ENCODE results near the gene TRMT2A. TPM values are rescaled to one million over a fixed set of nuclear protein-coding genes. Genes with fewer than 3 reads are reported as not detected.

Gene TRMT2A
- total RNA-seq, 4 donors from 2014 or later, result 34.0 to 36.7 (median 35.0) TPM

GRCh38 chr22:20131859-20132685 is 15.0 kb upstream of the TRMT2A start:
- no peak for DNase-seq (ENCODE audit: extremely low spot score)
- H3K9me3 ChIP-seq, result no peaks in the 10 kb centered on the region
- peak overlapping the region; percentile 69 to 99 (median 92) for H3K27ac ChIP-seq (replicated peaks in 1 of 4)
- WGBS, result 0% methylated on average over 2 of the region's 72 CpGs
- peak overlapping the region; percentile 69 to 100 (median 97) for H3K4me3 ChIP-seq
- H3K36me3 ChIP-seq, result peaks cover 0 to 11% (median 7%) of the 10 kb centered on the region in 4 donors
- intact Hi-C loops (cut with DNase I), result no loop called here
- no peak for TF ChIP-seq CTCF (IDR thresholded peaks at IDR 0.05)
- no peak for TF ChIP-seq EP300 (IDR thresholded peaks at IDR 0.05)
- TF ChIP-seq POLR2A (IDR thresholded peaks at IDR 0.05; ENCODE audit: low read depth), result no peak
- TF ChIP-seq POLR2AphosphoS5 (IDR thresholded peaks at IDR 0.05), result no peak
- peaks cover 57 to 64% (median 60%) of the 10 kb centered on the region in 4 donors for H3K4me1 ChIP-seq
- H3K27me3 ChIP-seq, result no peaks in the 10 kb centered on the region

- H3K9me3 ChIP-seq, result no peaks in the 10 kb centered on the region
- no peak for DNase-seq (ENCODE audit: extremely low spot score)
- TF ChIP-seq EP300 (IDR thresholded peaks at IDR 0.05) (no peak), POLR2A (IDR thresholded peaks at IDR 0.05; ENCODE audit: low read depth) (no peak), POLR2AphosphoS5 (IDR thresholded peaks at IDR 0.05) (no peak), CTCF (IDR thresholded peaks at IDR 0.05) (no peak)
- peak within 1 kb of the TSS; percentile 89 to 99 (median 96) for H3K27ac ChIP-seq (replicated peaks in 1 of 4)
- H3K36me3 ChIP-seq, result peaks cover 5 to 16% (median 10%) of the 10 kb centered on the region in 4 donors
- no peaks in the 10 kb centered on the region for H3K27me3 ChIP-seq
- H3K4me1 ChIP-seq, result peaks cover 51 to 59% (median 55%) of the 10 kb centered on the region in 4 donors
- WGBS, result no CpG with 5 or more reads among the region's 43 CpGs
- intact Hi-C loops (cut with DNase I), result no loop called here
- peak within 1 kb of the TSS; percentile 69 to 100 (median 97) for H3K4me3 ChIP-seq
Observed at GRCh38 chr22:20131597-20131858, 14.5 kb upstream of the TRMT2A start, which contains the start of gene ZDHHC8. ZDHHC8 (plus strand) TSS chr22:20131804; CDS start chr22:20131948, 144 bp downstream.

GRCh38 chr22:20130731-20131596 is 13.9 kb upstream of the TRMT2A start:
- no peaks in the 10 kb centered on the region for H3K9me3 ChIP-seq
- peak; percentile 93 for DNase-seq (ENCODE audit: extremely low spot score)
- no peaks in the 10 kb centered on the region for H3K27me3 ChIP-seq
- H3K27ac ChIP-seq (replicated peaks in 1 of 4), result peak overlapping the region; percentile 89 to 99 (median 96)
- peak overlapping the region; percentile 69 to 100 (median 97) for H3K4me3 ChIP-seq
- intact Hi-C loops (cut with DNase I), result no loop called here
- peaks cover 11 to 22% (median 16%) of the 10 kb centered on the region in 4 donors for H3K36me3 ChIP-seq
- TF ChIP-seq POLR2A (IDR thresholded peaks at IDR 0.05; ENCODE audit: low read depth) (no peak), EP300 (IDR thresholded peaks at IDR 0.05) (no peak), POLR2AphosphoS5 (IDR thresholded peaks at IDR 0.05) (peak; percentile 58 to 73), CTCF (IDR thresholded peaks at IDR 0.05) (peak in 1 of 3 experiments; percentile 7)
- WGBS, result 0% methylated on average over 1 of the region's 70 CpGs
- H3K4me1 ChIP-seq, result peaks cover 46 to 53% (median 49%) of the 10 kb centered on the region in 4 donors

- no peak for TF ChIP-seq POLR2AphosphoS5 (IDR thresholded peaks at IDR 0.05)
- no peak for TF ChIP-seq CTCF (IDR thresholded peaks at IDR 0.05)
- no peak for TF ChIP-seq EP300 (IDR thresholded peaks at IDR 0.05)
- TF ChIP-seq POLR2A (IDR thresholded peaks at IDR 0.05; ENCODE audit: low read depth), result no peak
- intact Hi-C loops (cut with DNase I), result no loop called here
- peaks cover 16 to 28% (median 23%) of the 10 kb centered on the region in 4 donors for H3K36me3 ChIP-seq
- H3K9me3 ChIP-seq, result no peaks in the 10 kb centered on the region
- WGBS, result 57% methylated on average over 1 of the region's 3 CpGs
- H3K27ac ChIP-seq (replicated peaks in 1 of 4), result peak overlapping the region; percentile 89 to 99 (median 96)
- H3K4me1 ChIP-seq, result peaks cover 39 to 47% (median 43%) of the 10 kb centered on the region in 4 donors
- peak overlapping the region in 3 of 4 donors; percentile 95 to 100 (median 99) for H3K4me3 ChIP-seq
- DNase-seq (ENCODE audit: extremely low spot score), result no peak
- no peaks in the 10 kb centered on the region for H3K27me3 ChIP-seq
Observed at GRCh38 chr22:20130319-20130718, 13.3 kb upstream of the TRMT2A start.

All from esophagus muscularis mucosa (tissue), 4 donors.